HFFc6 (cell line): Measurements from ENCODE around the gene IL20RB. TPM values are rescaled to one million over a fixed set of nuclear protein-coding genes. Genes with fewer than 3 reads are reported as not detected.
"Not testable (repeated sequence)": the region's sequence is repeated elsewhere in the genome, so short reads cannot be mapped to it uniquely, and the experiment has no call there.

Experiments
- DNase-seq: peaks from one replicate; pipeline ENCODE4 v3.0.0-alpha.2; 2018
- H3K27ac Mint-ChIP-seq: 2 replicates; pipeline ENCODE4 v1.8.0; 2020; ENCODE audit warnings: mild to moderate bottlenecking, mixed read lengths
- H3K27me3 Mint-ChIP-seq: 2 replicates; pipeline ENCODE4 v1.8.0; 2021; ENCODE audit warnings: mild to moderate bottlenecking, moderate library complexity, mixed read lengths; ENCODE audit not compliant: insufficient read depth
- H3K36me3 Mint-ChIP-seq: 2 replicates; pipeline ENCODE4 v1.8.0; 2021; ENCODE audit warnings: low read depth, mixed read lengths
- H3K4me1 Mint-ChIP-seq: 2 replicates; pipeline ENCODE4 v1.8.0; 2020; ENCODE audit warnings: low read depth, mixed read lengths
- H3K4me3 Mint-ChIP-seq: 2 replicates; pipeline ENCODE4 v1.8.0; 2020; ENCODE audit warnings: mild to moderate bottlenecking, moderate library complexity, mixed read lengths
- H3K9me3 Mint-ChIP-seq: 2 replicates; pipeline ENCODE4 v1.8.0; 2020; ENCODE audit warnings: mild to moderate bottlenecking, mixed read lengths
- total RNA-seq, 6 experiments: library from RNA; stranded (reverse); fragmentation: NEBNext Ultra II Directional; extraction: Animal tissue kit (Norgen Biotek cat#: 25700); gene quantifications; 2 replicates in 1 of 6; 3 replicates in 5 of 6; pipeline ENCODE4 v1.2.3, GENCODE V29; 2021
- TF ChIP-seq, protein P1 (sequence below): fragments of 200-600 bp; sonication (generic); IDR thresholded peaks from 2 replicates; pipeline ENCODE4 v1.5.0; 2021; ENCODE audit warnings: antibody characterized with exemption, mild to moderate bottlenecking

Gene IL20RB
- total RNA-seq, 6 experiments from 2014 or later = 0.51 to 1.5 (median 0.82) TPM

DNA sequence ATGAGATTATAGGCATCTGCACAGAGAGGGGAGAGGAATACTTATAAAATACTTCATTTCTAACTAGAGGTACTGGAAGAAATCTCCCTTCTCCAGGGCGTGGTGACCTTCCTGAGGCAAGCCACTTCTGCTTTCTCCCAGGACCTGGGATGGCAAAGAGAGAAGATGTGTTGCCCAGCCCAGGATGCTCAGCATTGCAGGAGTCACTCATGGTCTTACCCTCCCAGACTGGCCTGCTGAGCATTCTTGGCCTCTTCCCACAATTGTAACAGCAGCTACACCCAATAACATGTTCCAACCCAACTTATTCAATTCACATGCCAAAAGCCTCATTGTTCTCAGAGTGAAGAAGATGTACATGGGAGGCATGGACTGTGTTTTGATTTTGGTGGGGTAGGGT is 37.9 kb downstream of the IL20RB start:
- DNase-seq = no peak
- Mint-ChIP-seq H3K4me3 (no peak overlapping the region), H3K27me3 (no peaks in the 10 kb centered on the region; the same call in 1 of the 2 replicates), H3K9me3 (no peaks in the 10 kb centered on the region), H3K4me1 (peaks cover 14% of the 10 kb centered on the region), H3K36me3 (peaks cover 4% of the 10 kb centered on the region; the same call in 1 of the 2 replicates), H3K27ac (no peak overlapping the region; the same call in 1 of the 2 replicates)
- TF ChIP-seq, protein P1, sequence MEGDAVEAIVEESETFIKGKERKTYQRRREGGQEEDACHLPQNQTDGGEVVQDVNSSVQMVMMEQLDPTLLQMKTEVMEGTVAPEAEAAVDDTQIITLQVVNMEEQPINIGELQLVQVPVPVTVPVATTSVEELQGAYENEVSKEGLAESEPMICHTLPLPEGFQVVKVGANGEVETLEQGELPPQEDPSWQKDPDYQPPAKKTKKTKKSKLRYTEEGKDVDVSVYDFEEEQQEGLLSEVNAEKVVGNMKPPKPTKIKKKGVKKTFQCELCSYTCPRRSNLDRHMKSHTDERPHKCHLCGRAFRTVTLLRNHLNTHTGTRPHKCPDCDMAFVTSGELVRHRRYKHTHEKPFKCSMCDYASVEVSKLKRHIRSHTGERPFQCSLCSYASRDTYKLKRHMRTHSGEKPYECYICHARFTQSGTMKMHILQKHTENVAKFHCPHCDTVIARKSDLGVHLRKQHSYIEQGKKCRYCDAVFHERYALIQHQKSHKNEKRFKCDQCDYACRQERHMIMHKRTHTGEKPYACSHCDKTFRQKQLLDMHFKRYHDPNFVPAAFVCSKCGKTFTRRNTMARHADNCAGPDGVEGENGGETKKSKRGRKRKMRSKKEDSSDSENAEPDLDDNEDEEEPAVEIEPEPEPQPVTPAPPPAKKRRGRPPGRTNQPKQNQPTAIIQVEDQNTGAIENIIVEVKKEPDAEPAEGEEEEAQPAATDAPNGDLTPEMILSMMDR = no peak

DNA sequence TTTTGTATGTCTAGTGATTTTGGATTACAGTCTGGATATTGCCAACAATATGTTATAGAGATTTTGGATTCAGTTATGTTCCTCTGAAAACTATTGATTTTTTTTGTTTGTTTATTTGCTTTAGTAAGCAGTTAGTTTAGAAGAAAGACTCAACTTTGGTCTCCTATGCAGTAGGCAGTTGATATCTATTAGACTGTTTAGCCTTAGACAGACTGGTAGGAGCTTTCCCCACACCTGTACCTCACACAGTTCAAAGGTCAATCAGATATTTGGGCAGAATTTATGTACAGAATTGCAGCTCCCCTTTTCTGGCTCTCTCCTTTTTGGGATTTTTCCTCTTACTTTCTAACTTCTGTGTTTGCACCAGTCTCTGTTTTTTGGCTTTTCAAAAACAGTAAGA is 42.3 kb downstream of the IL20RB start:
- Mint-ChIP-seq H3K4me1 (peaks cover 7% of the 10 kb centered on the region), H3K9me3 (no peaks in the 10 kb centered on the region), H3K36me3 (peaks cover 15% of the 10 kb centered on the region), H3K4me3 (no peak overlapping the region), H3K27me3 (no peaks in the 10 kb centered on the region), H3K27ac (no peak overlapping the region)
- DNase-seq = no peak
- TF ChIP-seq, protein P1 = no peak

DNA sequence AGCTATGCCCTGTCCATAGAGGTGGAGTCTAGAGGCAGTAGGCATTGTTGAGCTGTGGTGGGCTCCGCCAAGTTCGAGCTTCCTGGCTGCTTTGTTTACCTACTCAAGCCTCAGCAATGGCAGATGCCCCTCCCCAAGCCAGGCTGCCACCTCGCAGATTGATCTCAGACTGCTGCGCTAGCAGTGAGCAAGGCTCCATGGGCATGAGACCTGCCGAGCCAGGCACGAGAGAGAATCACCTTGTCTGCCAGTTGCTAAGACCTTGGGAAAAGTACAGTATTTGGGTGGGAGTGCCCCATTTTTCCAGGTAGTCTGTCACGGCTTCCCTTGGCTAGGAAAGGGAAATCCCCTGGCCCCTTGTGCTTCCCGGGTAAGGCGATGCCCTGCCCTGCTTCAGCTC is 49.6 kb downstream of the IL20RB start:
- DNase-seq, H3K27me3 Mint-ChIP-seq, H3K4me1 Mint-ChIP-seq, H3K27ac Mint-ChIP-seq, H3K4me3 Mint-ChIP-seq, H3K9me3 Mint-ChIP-seq, H3K36me3 Mint-ChIP-seq: not testable (repeated sequence)

DNA sequence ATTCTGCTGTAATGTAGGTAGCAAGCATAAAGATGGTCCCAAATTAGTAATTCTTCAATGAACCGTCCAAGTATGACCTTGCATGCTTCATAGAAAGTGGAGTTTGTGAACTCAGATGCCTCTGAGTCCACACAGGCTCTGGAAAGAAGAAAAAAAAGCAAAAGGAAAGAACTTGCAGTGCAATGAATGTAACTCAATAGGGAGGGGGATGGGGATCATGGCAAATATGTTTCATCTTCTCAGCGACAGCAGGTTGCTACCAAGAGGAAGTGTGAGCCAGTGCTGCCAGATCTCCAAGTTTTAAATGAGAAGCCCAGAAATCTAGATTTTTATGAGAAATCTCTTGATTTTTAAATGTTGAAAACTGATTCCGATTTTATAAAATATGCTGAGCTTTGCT is 50.3 kb downstream of the IL20RB start:
- TF ChIP-seq, protein P1 = no peak
- Mint-ChIP-seq H3K9me3 (no peaks in the 10 kb centered on the region), H3K27ac (no peak overlapping the region), H3K4me3 (no peak overlapping the region), H3K36me3 (no peaks in the 10 kb centered on the region), H3K4me1 (peaks cover 16% of the 10 kb centered on the region), H3K27me3 (no peaks in the 10 kb centered on the region; the same call in 1 of the 2 replicates)
- no peak for DNase-seq

DNA sequence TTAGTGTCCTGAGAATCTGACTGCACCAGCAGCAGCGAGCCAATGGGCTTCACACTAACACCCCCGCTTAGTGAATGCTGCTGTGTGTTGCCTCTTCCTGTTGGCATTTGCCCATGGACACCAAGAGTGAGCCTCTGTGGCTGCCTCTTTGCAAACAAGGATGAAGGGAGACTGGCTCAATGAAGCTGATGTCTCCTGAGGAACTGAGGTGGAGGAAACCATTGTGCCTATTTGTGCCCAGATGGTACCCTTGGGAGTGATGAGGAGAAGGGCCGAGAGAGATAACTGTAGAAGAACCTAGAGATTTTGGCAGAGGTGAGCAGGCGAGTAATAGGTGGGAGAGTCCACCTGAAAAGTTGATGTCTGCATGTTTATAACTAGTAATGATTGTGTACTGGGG is 51.2 kb downstream of the IL20RB start:
- H3K27me3 Mint-ChIP-seq = no peaks in the 10 kb centered on the region; the same call in 1 of the 2 replicates
- H3K9me3 Mint-ChIP-seq = no peaks in the 10 kb centered on the region
- no peak for DNase-seq
- H3K4me1 Mint-ChIP-seq = peaks cover 24% of the 10 kb centered on the region
- no peak overlapping the region for H3K27ac Mint-ChIP-seq
- TF ChIP-seq, protein P1 = no peak
- H3K36me3 Mint-ChIP-seq = no peaks in the 10 kb centered on the region
- H3K4me3 Mint-ChIP-seq = no peak overlapping the region

DNA sequence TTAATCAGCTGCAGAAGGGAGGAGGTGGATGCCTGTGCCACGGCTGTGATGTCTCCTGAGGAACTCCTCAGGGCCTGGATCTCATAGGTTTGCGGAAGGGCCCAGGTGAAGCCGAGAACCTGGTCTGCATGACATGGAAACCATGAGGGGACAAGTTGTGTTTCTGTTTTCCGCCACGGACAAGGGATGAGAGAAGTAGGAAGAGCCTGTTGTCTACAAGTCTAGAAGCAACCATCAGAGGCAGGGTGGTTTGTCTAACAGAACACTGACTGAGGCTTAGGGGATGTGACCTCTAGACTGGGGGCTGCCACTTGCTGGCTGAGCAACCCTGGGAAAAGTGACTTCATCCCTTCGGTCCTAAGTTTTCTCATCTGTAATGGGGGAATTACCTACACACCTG is 52.4 kb downstream of the IL20RB start:
- Mint-ChIP-seq H3K4me1 (peaks cover 34% of the 10 kb centered on the region), H3K4me3 (no peak overlapping the region), H3K36me3 (no peaks in the 10 kb centered on the region), H3K9me3 (no peaks in the 10 kb centered on the region), H3K27me3 (no peaks in the 10 kb centered on the region; the same call in 1 of the 2 replicates), H3K27ac (no peak overlapping the region)
- TF ChIP-seq, protein P1 = no peak
- DNase-seq = no peak
